ENCODE results near the gene LAMC3. TPM values are rescaled to one million over a fixed set of nuclear protein-coding genes. Genes with fewer than 3 reads are reported as not detected.

Gene LAMC3
- total RNA-seq, 1 experiment from 2014 or later = not detected

GRCh38 chr9:130971294-130971849 lies 37.6 kb upstream of the LAMC3 start:
- Mint-ChIP-seq H3K36me3 (ENCODE audit: insufficient read depth, unreplicated experiment) (no peaks in the 10 kb centered on the region), H3K4me1 (ENCODE audit: insufficient read depth, unreplicated experiment) (no peaks in the 10 kb centered on the region), H3K27me3 (ENCODE audit: insufficient read depth, unreplicated experiment) (peaks cover 37% of the 10 kb centered on the region), H3K4me3 (ENCODE audit: unreplicated experiment) (no peak overlapping the region), H3K27ac (ENCODE audit: low read depth, unreplicated experiment) (peak overlapping the region; percentile 2), H3K9me3 (ENCODE audit: unreplicated experiment) (no peaks in the 10 kb centered on the region)
- DNase-seq (ENCODE audit: unreplicated experiment) = no peak
- intact Hi-C loops (cut with micrococcal nuclease) = no loop called here
- BruUV-seq (replicated peaks) = no TSS peak
- ChIA-PET CTCF (no interaction called here), POLR2A (no interaction called here)
- no peak for TF ChIP-seq CTCF (IDR thresholded peaks at IDR 0.05; ENCODE audit: unreplicated experiment)

GRCh38 chr9:130972277-130972956 lies 36.6 kb upstream of the LAMC3 start:
- peak overlapping the region; percentile 2 for H3K27ac Mint-ChIP-seq (ENCODE audit: low read depth, unreplicated experiment)
- CTCF ChIA-PET = no interaction called here
- no TSS peak for BruUV-seq (replicated peaks)
- no peak for DNase-seq (ENCODE audit: unreplicated experiment)
- no peak overlapping the region for H3K4me3 Mint-ChIP-seq (ENCODE audit: unreplicated experiment)
- no peak for TF ChIP-seq CTCF (IDR thresholded peaks at IDR 0.05; ENCODE audit: unreplicated experiment)
- H3K9me3 Mint-ChIP-seq (ENCODE audit: unreplicated experiment) = no peaks in the 10 kb centered on the region
- intact Hi-C loops (cut with micrococcal nuclease) = no loop called here
- no peaks in the 10 kb centered on the region for H3K4me1 Mint-ChIP-seq (ENCODE audit: insufficient read depth, unreplicated experiment)
- POLR2A ChIA-PET = no interaction called here
- peaks cover 37% of the 10 kb centered on the region for H3K27me3 Mint-ChIP-seq (ENCODE audit: insufficient read depth, unreplicated experiment)
- H3K36me3 Mint-ChIP-seq (ENCODE audit: insufficient read depth, unreplicated experiment) = no peaks in the 10 kb centered on the region

- Mint-ChIP-seq H3K9me3 (ENCODE audit: unreplicated experiment) (no peaks in the 10 kb centered on the region), H3K4me1 (ENCODE audit: insufficient read depth, unreplicated experiment) (no peaks in the 10 kb centered on the region), H3K27me3 (ENCODE audit: insufficient read depth, unreplicated experiment) (peaks cover 37% of the 10 kb centered on the region), H3K4me3 (ENCODE audit: unreplicated experiment) (no peak overlapping the region), H3K36me3 (ENCODE audit: insufficient read depth, unreplicated experiment) (no peaks in the 10 kb centered on the region), H3K27ac (ENCODE audit: low read depth, unreplicated experiment) (no peak overlapping the region)
- DNase-seq (ENCODE audit: unreplicated experiment) = no peak
- intact Hi-C loops (cut with micrococcal nuclease) = no loop called here
- no peak for TF ChIP-seq CTCF (IDR thresholded peaks at IDR 0.05; ENCODE audit: unreplicated experiment)
- ChIA-PET POLR2A (interaction anchor here (0.6 kb wide), 1 partner anchor 72 kb away, joined by 4 read pairs; no protein-coding TSS in a partner anchor), CTCF (interaction anchor here (0.7 to 1.1 kb wide), 3 partner anchors 32 to 73 kb away, joined by 3 to 4 read pairs (median 3); no protein-coding TSS in a partner anchor)
- BruUV-seq (replicated peaks) = no TSS peak
Measured at GRCh38 chr9:130972957-130973685, 35.9 kb upstream of the LAMC3 start.

GRCh38 chr9:130973686-130974281 lies 35.2 kb upstream of the LAMC3 start:
- Mint-ChIP-seq H3K27ac (ENCODE audit: low read depth, unreplicated experiment) (no peak overlapping the region), H3K4me1 (ENCODE audit: insufficient read depth, unreplicated experiment) (no peaks in the 10 kb centered on the region), H3K27me3 (ENCODE audit: insufficient read depth, unreplicated experiment) (peaks cover 37% of the 10 kb centered on the region), H3K9me3 (ENCODE audit: unreplicated experiment) (no peaks in the 10 kb centered on the region), H3K36me3 (ENCODE audit: insufficient read depth, unreplicated experiment) (no peaks in the 10 kb centered on the region), H3K4me3 (ENCODE audit: unreplicated experiment) (no peak overlapping the region)
- intact Hi-C loops (cut with micrococcal nuclease) = no loop called here
- no peak for DNase-seq (ENCODE audit: unreplicated experiment)
- TF ChIP-seq CTCF (IDR thresholded peaks at IDR 0.05; ENCODE audit: unreplicated experiment) = no peak
- BruUV-seq (replicated peaks) = no TSS peak
- ChIA-PET POLR2A (interaction anchor here (0.6 kb wide), 1 partner anchor 71 kb away, joined by 4 read pairs; no protein-coding TSS in a partner anchor), CTCF (interaction anchor here (0.7 to 1.2 kb wide), 5 partner anchors 9 to 73 kb away, joined by 3 to 4 read pairs (median 4); no protein-coding TSS in a partner anchor)

Data from MCF 10A (cell line).